ENCODE measurements around the gene STK32C. TPM values are rescaled to one million over a fixed set of nuclear protein-coding genes. Genes with fewer than 3 reads are reported as not detected.

The STK32C gene
- total RNA-seq, 1 donor from 2014 or later, result 15.7 TPM

GRCh38 chr10:132169766-132170560 lies 137.8 kb downstream of the STK32C start:
- no peak overlapping the region for H3K27ac Mint-ChIP-seq (ENCODE audit: unreplicated experiment)
- no peak overlapping the region for H3K4me3 Mint-ChIP-seq (ENCODE audit: unreplicated experiment)
- TF ChIP-seq CTCF (IDR thresholded peaks at IDR 0.05), result no peak
- no peaks in the 10 kb centered on the region for H3K9me3 Mint-ChIP-seq (ENCODE audit: unreplicated experiment)
- H3K36me3 Mint-ChIP-seq (ENCODE audit: unreplicated experiment), result no peaks in the 10 kb centered on the region
- DNase-seq (ENCODE audit: extremely low spot score, unreplicated experiment), result no peak
- no peaks in the 10 kb centered on the region for H3K4me1 Mint-ChIP-seq (ENCODE audit: unreplicated experiment)
- peaks cover 6% of the 10 kb centered on the region for H3K27me3 Mint-ChIP-seq (ENCODE audit: unreplicated experiment)

DNA sequence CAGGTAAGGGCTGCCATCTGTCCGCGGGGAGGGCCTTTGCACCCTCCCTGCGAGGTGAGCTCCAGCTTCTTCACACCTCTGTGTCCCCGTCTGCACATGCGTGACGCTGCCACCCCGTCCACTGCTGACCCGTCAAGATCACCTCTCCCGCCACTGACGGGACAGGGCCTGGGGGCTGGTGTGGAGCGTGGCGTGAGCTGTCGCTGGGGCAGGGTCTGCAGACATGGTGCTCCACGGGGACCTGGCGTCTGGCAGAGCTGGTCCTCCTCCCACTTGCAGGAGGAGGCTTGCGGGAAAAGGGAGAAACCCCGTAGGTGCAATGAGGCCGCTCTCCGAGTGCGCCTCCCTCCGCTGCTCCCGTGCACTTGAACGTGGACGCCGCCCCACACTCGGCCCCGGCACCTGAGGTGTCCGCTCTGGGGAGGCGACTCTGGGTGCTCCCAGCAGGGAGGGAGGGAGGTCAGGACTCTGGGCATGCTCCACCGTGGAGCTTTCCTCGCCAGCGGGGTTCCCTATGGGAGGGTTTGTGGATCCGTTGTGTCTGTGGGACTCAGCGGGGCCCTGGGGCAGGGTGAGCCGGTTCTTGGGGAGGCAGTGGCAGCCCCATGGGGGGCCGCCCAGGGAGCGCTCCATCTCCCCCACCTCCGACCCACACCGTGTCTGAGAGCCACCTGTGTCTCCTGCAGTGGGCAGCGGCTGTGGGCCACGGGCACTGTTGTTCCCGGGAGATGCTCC lies 138.6 kb downstream of the STK32C start:
- no peaks in the 10 kb centered on the region for H3K4me1 Mint-ChIP-seq (ENCODE audit: unreplicated experiment)
- no peak overlapping the region for H3K4me3 Mint-ChIP-seq (ENCODE audit: unreplicated experiment)
- no peaks in the 10 kb centered on the region for H3K36me3 Mint-ChIP-seq (ENCODE audit: unreplicated experiment)
- no peak for TF ChIP-seq CTCF (IDR thresholded peaks at IDR 0.05)
- H3K9me3 Mint-ChIP-seq (ENCODE audit: unreplicated experiment), result no peaks in the 10 kb centered on the region
- no peak for DNase-seq (ENCODE audit: extremely low spot score, unreplicated experiment)
- no peak overlapping the region for H3K27ac Mint-ChIP-seq (ENCODE audit: unreplicated experiment)
- peaks cover 4% of the 10 kb centered on the region for H3K27me3 Mint-ChIP-seq (ENCODE audit: unreplicated experiment)

DNA sequence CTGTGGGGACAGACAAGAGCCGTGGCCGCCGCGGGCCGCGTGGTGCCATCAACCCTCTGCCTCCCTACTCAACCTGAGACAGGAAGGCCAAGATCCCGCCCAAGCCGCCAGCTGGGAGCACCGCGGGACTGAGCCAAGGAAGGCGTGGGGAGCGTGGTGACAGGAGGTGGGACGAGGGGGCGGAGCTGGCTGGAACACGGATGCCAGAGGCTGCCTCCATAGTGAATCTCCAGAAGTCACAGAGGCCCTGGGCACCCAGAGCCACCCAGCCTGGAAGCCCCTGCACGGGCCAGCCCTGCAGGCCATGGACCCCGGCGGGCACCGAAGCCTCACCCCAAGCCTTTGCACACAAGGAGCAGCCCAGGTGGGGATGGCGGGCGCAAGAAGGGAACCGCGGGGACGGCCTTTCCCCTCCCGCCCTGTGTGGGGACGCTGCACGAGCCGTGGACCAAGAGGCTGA lies 139.1 kb downstream of the STK32C start:
- H3K36me3 Mint-ChIP-seq (ENCODE audit: unreplicated experiment), result no peaks in the 10 kb centered on the region
- H3K9me3 Mint-ChIP-seq (ENCODE audit: unreplicated experiment), result no peaks in the 10 kb centered on the region
- peaks cover 4% of the 10 kb centered on the region for H3K27me3 Mint-ChIP-seq (ENCODE audit: unreplicated experiment)
- H3K4me1 Mint-ChIP-seq (ENCODE audit: unreplicated experiment), result no peaks in the 10 kb centered on the region
- no peak for DNase-seq (ENCODE audit: extremely low spot score, unreplicated experiment)
- no peak overlapping the region for H3K4me3 Mint-ChIP-seq (ENCODE audit: unreplicated experiment)
- no peak overlapping the region for H3K27ac Mint-ChIP-seq (ENCODE audit: unreplicated experiment)
- TF ChIP-seq CTCF (IDR thresholded peaks at IDR 0.05), result no peak

DNA sequence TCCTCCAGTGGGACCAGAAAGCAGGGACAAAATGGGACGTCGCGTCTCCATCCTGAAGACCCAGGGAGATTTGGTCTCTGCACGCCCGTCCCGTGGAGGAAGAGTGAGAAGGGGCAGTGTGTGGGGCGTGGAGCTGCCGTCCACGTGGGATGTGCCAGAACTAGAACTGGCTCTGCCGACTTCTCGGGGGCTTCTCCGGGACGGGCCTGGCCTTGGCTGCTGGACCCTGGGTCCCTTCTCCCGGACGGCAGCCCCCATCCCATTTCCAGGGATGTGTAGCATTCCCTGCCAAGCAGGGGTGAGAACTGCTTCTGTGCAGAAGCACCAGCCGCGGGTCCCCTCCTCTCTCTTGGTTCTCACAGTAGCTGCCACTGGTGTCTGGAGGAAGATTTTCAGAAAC lies 139.8 kb downstream of the STK32C start:
- DNase-seq (ENCODE audit: extremely low spot score, unreplicated experiment), result no peak
- Mint-ChIP-seq H3K27me3 (ENCODE audit: unreplicated experiment) (peaks cover 4% of the 10 kb centered on the region), H3K27ac (ENCODE audit: unreplicated experiment) (no peak overlapping the region), H3K4me1 (ENCODE audit: unreplicated experiment) (no peaks in the 10 kb centered on the region), H3K9me3 (ENCODE audit: unreplicated experiment) (no peaks in the 10 kb centered on the region), H3K4me3 (ENCODE audit: unreplicated experiment) (no peak overlapping the region), H3K36me3 (ENCODE audit: unreplicated experiment) (no peaks in the 10 kb centered on the region)
- TF ChIP-seq CTCF (IDR thresholded peaks at IDR 0.05), result no peak

DNA sequence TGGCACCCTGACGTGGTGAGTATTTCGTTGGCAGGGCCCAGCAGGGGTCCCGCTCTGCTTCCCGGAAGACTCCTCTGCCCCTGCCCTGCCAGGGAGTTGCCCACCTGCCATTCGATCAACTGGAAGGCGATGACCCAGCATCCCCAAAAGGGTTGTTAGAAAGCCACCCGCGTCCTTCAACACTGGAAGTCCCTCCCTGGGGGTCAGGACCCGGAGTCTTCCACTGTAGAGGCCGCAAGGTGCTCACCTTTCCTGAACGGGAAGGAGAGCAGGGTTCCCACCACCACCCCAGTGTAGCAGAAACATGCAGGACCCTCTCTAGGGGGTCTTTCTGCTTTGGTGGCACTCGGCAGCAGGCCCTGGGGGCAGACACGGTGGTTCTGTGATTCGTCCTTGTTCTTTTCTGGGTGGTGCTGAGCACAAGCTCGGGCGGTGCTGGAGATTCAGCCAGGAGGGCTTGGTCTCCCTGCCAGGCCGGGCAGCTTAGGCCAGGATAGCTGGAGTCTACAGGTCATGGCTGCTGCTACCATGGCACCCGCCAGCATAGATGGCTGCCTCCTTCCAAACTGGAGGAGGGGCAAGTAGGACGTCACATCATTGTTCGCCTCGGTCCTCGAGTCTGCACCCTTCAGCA lies 140.6 kb downstream of the STK32C start:
- H3K27me3 Mint-ChIP-seq (ENCODE audit: unreplicated experiment), result no peaks in the 10 kb centered on the region
- no peak overlapping the region for H3K27ac Mint-ChIP-seq (ENCODE audit: unreplicated experiment)
- H3K4me1 Mint-ChIP-seq (ENCODE audit: unreplicated experiment), result no peaks in the 10 kb centered on the region
- no peaks in the 10 kb centered on the region for H3K9me3 Mint-ChIP-seq (ENCODE audit: unreplicated experiment)
- no peak for DNase-seq (ENCODE audit: extremely low spot score, unreplicated experiment)
- no peak overlapping the region for H3K4me3 Mint-ChIP-seq (ENCODE audit: unreplicated experiment)
- no peaks in the 10 kb centered on the region for H3K36me3 Mint-ChIP-seq (ENCODE audit: unreplicated experiment)
- no peak for TF ChIP-seq CTCF (IDR thresholded peaks at IDR 0.05)
